CD4-positive, alpha-beta memory T cell (primary cell): ENCODE results near the gene SLC35F1. TPM values are rescaled to one million over a fixed set of nuclear protein-coding genes. Genes with fewer than 3 reads are reported as not detected.

Experiments
- CTCF ChIA-PET: fragments of 350-600 bp; sonication (Branson Sonifier 250); formaldehyde crosslinking; loops from one replicate; lab custom pipeline; 2021; ENCODE audit warnings: inconsistent platforms; ENCODE audit not compliant: partially characterized antibody; lab: Charles Lee
- POLR2A ChIA-PET: fragments of 350-600 bp; sonication (Branson Sonifier 250); formaldehyde crosslinking; loops from one replicate; lab custom pipeline; 2021; ENCODE audit not compliant: partially characterized antibody; lab: Charles Lee
- DNase-seq, 5 donors: peaks; one replicate each; pipeline versions ENCODE4 v3.0.0 to v3.0.0-alpha.2; 2020 to 2022; ENCODE audit warnings: mixed read lengths in 1 of 5
- H3K27ac ChIP-seq: one replicate; pipeline ENCODE4 v1.7.0; 2013; ENCODE audit warnings: low read depth, low read length
- H3K27me3 ChIP-seq: 2 replicates; pipeline ENCODE4 v1.7.0; 2013; ENCODE audit warnings: mild to moderate bottlenecking, low read length, moderate library complexity; ENCODE audit not compliant: insufficient read depth
- H3K36me3 ChIP-seq: 2 replicates; pipeline ENCODE4 v1.7.0; 2013; ENCODE audit warnings: mild to moderate bottlenecking, low read length, moderate library complexity; ENCODE audit not compliant: insufficient read depth
- H3K4me1 ChIP-seq: 2 replicates; pipeline ENCODE4 v1.7.0; 2013; ENCODE audit warnings: mild to moderate bottlenecking, low read length, moderate library complexity; ENCODE audit not compliant: insufficient read depth
- H3K4me3 ChIP-seq, 2 donors: one replicate each; pipeline ENCODE4 v1.7.0; 2013; ENCODE audit warnings: low read length in 2 of 2, mild to moderate bottlenecking in 1 of 2
- H3K9me3 ChIP-seq, 2 donors: one replicate each; pipeline ENCODE4 v1.7.0; 2013; ENCODE audit warnings: low read length in 2 of 2, control low read depth in 1 of 2; ENCODE audit not compliant: control insufficient read depth in 1 of 2
- H3K27ac Mint-ChIP-seq, 7 donors: one replicate each; pipeline ENCODE4 v1.8.0; 2020 to 2021; ENCODE audit warnings: mixed read lengths in 7 of 7, mild to moderate bottlenecking in 6 of 7, inconsistent platforms in 3 of 7, moderate library complexity in 3 of 7
- H3K27me3 Mint-ChIP-seq, 2 donors: one replicate each; pipeline ENCODE4 v1.8.0; 2020 to 2021; ENCODE audit warnings: mixed read lengths in 2 of 2
- H3K36me3 Mint-ChIP-seq, 2 donors: one replicate each; pipeline ENCODE4 v1.8.0; 2020 to 2021; ENCODE audit warnings: mixed read lengths in 2 of 2, inconsistent platforms in 1 of 2, mild to moderate bottlenecking in 1 of 2
- H3K4me1 Mint-ChIP-seq, 4 donors: one replicate each; pipeline ENCODE4 v1.8.0; 2020 to 2021; ENCODE audit warnings: mixed read lengths in 4 of 4, mild to moderate bottlenecking in 1 of 4
- H3K4me3 Mint-ChIP-seq, 8 donors: one replicate each; pipeline ENCODE4 v1.8.0; 2020 to 2021; ENCODE audit warnings: mixed read lengths in 8 of 8, mild to moderate bottlenecking in 7 of 8, moderate library complexity in 6 of 8, inconsistent platforms in 3 of 8
- H3K9me3 Mint-ChIP-seq, 8 donors: one replicate each; pipeline ENCODE4 v1.8.0; 2020 to 2021; ENCODE audit warnings: mixed read lengths in 8 of 8, mild to moderate bottlenecking in 5 of 8, inconsistent platforms in 3 of 8, moderate library complexity in 1 of 8
- intact Hi-C: fragments of 100-400 bp; cut with micrococcal nuclease; formaldehyde crosslinking; loops from one replicate; pipeline ENCODE4 v1.15.1; 2023
- polyA plus RNA-seq, 2 donors: library from polyadenylated mRNA; unstranded; fragments of 300-500 nt; fragmentation: Illumina TruSeq; gene quantifications; one replicate each; pipeline ENCODE4 v1.2.3, GENCODE V29; 2021
- total RNA-seq, 2 experiments: library from RNA; stranded (reverse); gene quantifications; one replicate each; pipeline ENCODE4 v1.2.3, GENCODE V29; 2021

Gene SLC35F1
- total and polyA plus RNA-seq, 4 experiments from 2014 or later = not detected

- ChIA-PET POLR2A (no interaction called here), CTCF (no interaction called here)
- Mint-ChIP-seq H3K36me3 (peaks cover 0 to 3% of the 10 kb centered on the region in 2 donors), H3K27ac (no peak overlapping the region), H3K4me3 (no peak overlapping the region), H3K27me3 (peaks cover 0 to 3% of the 10 kb centered on the region in 2 donors), H3K9me3 (peaks cover 0 to 34% (median 17%) of the 10 kb centered on the region in 8 donors), H3K4me1 (no peaks in the 10 kb centered on the region)
- Histone ChIP-seq H3K4me3 (no peak overlapping the region), H3K9me3 (no peaks in the 10 kb centered on the region), H3K27ac (no peak overlapping the region), H3K4me1 (no peaks in the 10 kb centered on the region), H3K27me3 (no peaks in the 10 kb centered on the region), H3K36me3 (no peaks in the 10 kb centered on the region)
- DNase-seq = no peak
- intact Hi-C loops = no loop called here
These were observed 20.8 kb downstream of the SLC35F1 start for GRCh38 chr6:117927866-117928265.

GRCh38 chr6:117928833-117929232, 21.8 kb downstream of the SLC35F1 start:
- Histone ChIP-seq H3K27ac (no peak overlapping the region), H3K4me1 (no peaks in the 10 kb centered on the region), H3K9me3 (no peaks in the 10 kb centered on the region), H3K4me3 (no peak overlapping the region), H3K27me3 (no peaks in the 10 kb centered on the region), H3K36me3 (no peaks in the 10 kb centered on the region)
- ChIA-PET POLR2A (no interaction called here), CTCF (no interaction called here)
- peaks cover 0 to 3% of the 10 kb centered on the region in 2 donors for H3K36me3 Mint-ChIP-seq
- DNase-seq = no peak
- H3K9me3 Mint-ChIP-seq = peaks cover 0 to 34% (median 17%) of the 10 kb centered on the region in 8 donors
- peaks cover 0 to 3% of the 10 kb centered on the region in 2 donors for H3K27me3 Mint-ChIP-seq
- intact Hi-C loops = no loop called here
- no peaks in the 10 kb centered on the region for H3K4me1 Mint-ChIP-seq
- no peak overlapping the region for H3K4me3 Mint-ChIP-seq
- no peak overlapping the region for H3K27ac Mint-ChIP-seq

GRCh38 chr6:117929501-117929900, 22.4 kb downstream of the SLC35F1 start:
- H3K27ac Mint-ChIP-seq = no peak overlapping the region
- CTCF ChIA-PET = no interaction called here
- no peaks in the 10 kb centered on the region for H3K4me1 ChIP-seq
- H3K36me3 Mint-ChIP-seq = peaks cover 0 to 3% of the 10 kb centered on the region in 2 donors
- no peaks in the 10 kb centered on the region for H3K27me3 ChIP-seq
- DNase-seq = no peak
- no peaks in the 10 kb centered on the region for H3K36me3 ChIP-seq
- POLR2A ChIA-PET = no interaction called here
- H3K4me1 Mint-ChIP-seq = no peaks in the 10 kb centered on the region
- H3K4me3 Mint-ChIP-seq = no peak overlapping the region
- H3K9me3 Mint-ChIP-seq = peaks cover 0 to 34% (median 18%) of the 10 kb centered on the region in 8 donors
- H3K27me3 Mint-ChIP-seq = peaks cover 0 to 5% of the 10 kb centered on the region in 2 donors
- no peak overlapping the region for H3K4me3 ChIP-seq
- intact Hi-C loops = no loop called here
- H3K9me3 ChIP-seq = no peaks in the 10 kb centered on the region
- no peak overlapping the region for H3K27ac ChIP-seq

GRCh38 chr6:117930645-117931044, 23.6 kb downstream of the SLC35F1 start:
- Mint-ChIP-seq H3K4me1 (no peaks in the 10 kb centered on the region), H3K36me3 (peaks cover 0 to 3% of the 10 kb centered on the region in 2 donors), H3K27ac (no peak overlapping the region), H3K27me3 (peaks cover 0 to 5% of the 10 kb centered on the region in 2 donors), H3K4me3 (no peak overlapping the region), H3K9me3 (peaks cover 0 to 34% (median 18%) of the 10 kb centered on the region in 8 donors)
- ChIA-PET POLR2A (no interaction called here), CTCF (no interaction called here)
- Histone ChIP-seq H3K4me3 (no peak overlapping the region), H3K4me1 (no peaks in the 10 kb centered on the region), H3K36me3 (no peaks in the 10 kb centered on the region), H3K9me3 (no peaks in the 10 kb centered on the region), H3K27ac (no peak overlapping the region), H3K27me3 (no peaks in the 10 kb centered on the region)
- no peak for DNase-seq
- intact Hi-C loops = no loop called here

GRCh38 chr6:117932001-117932400, 24.9 kb downstream of the SLC35F1 start:
- CTCF ChIA-PET = no interaction called here
- H3K4me3 Mint-ChIP-seq = no peak overlapping the region
- POLR2A ChIA-PET = no interaction called here

GRCh38 chr6:117932676-117933075, 25.6 kb downstream of the SLC35F1 start:
- Mint-ChIP-seq H3K27ac (no peak overlapping the region), H3K4me1 (no peaks in the 10 kb centered on the region), H3K36me3 (peaks cover 0 to 2% of the 10 kb centered on the region in 2 donors), H3K9me3 (peaks cover 0 to 28% (median 14%) of the 10 kb centered on the region in 8 donors), H3K27me3 (peaks cover 0 to 2% of the 10 kb centered on the region in 2 donors), H3K4me3 (no peak overlapping the region)
- CTCF ChIA-PET = no interaction called here
- no peak overlapping the region for H3K4me3 ChIP-seq
- POLR2A ChIA-PET = no interaction called here
- H3K27ac ChIP-seq = no peak overlapping the region
- H3K36me3 ChIP-seq = no peaks in the 10 kb centered on the region
- no peaks in the 10 kb centered on the region for H3K4me1 ChIP-seq
- H3K27me3 ChIP-seq = no peaks in the 10 kb centered on the region
- DNase-seq = no peak
- H3K9me3 ChIP-seq = no peaks in the 10 kb centered on the region
- intact Hi-C loops = no loop called here

More at GRCh38 chr6:117932001-117932400, 24.9 kb downstream of the SLC35F1 start:
- intact Hi-C loops = no loop called here
- Mint-ChIP-seq H3K27me3 (peaks cover 0 to 3% of the 10 kb centered on the region in 2 donors), H3K4me1 (no peaks in the 10 kb centered on the region), H3K36me3 (peaks cover 0 to 3% of the 10 kb centered on the region in 2 donors), H3K27ac (no peak overlapping the region), H3K9me3 (peaks cover 0 to 34% (median 18%) of the 10 kb centered on the region in 8 donors)
- no peaks in the 10 kb centered on the region for H3K36me3 ChIP-seq
- no peak overlapping the region for H3K4me3 ChIP-seq
- H3K27ac ChIP-seq = no peak overlapping the region
- H3K27me3 ChIP-seq = no peaks in the 10 kb centered on the region
- DNase-seq = no peak
- no peaks in the 10 kb centered on the region for H3K4me1 ChIP-seq
- no peaks in the 10 kb centered on the region for H3K9me3 ChIP-seq

- H3K4me1 Mint-ChIP-seq = no peaks in the 10 kb centered on the region
- CTCF ChIA-PET = no interaction called here
- Histone ChIP-seq H3K27me3 (no peaks in the 10 kb centered on the region), H3K9me3 (no peaks in the 10 kb centered on the region), H3K36me3 (no peaks in the 10 kb centered on the region), H3K4me1 (no peaks in the 10 kb centered on the region), H3K4me3 (no peak overlapping the region), H3K27ac (no peak overlapping the region)
- H3K9me3 Mint-ChIP-seq = peaks cover 0 to 21% (median 13%) of the 10 kb centered on the region in 8 donors
- no peak overlapping the region for H3K27ac Mint-ChIP-seq
- no peak for DNase-seq
- POLR2A ChIA-PET = no interaction called here
- intact Hi-C loops = no loop called here
- H3K4me3 Mint-ChIP-seq = no peak overlapping the region
- H3K36me3 Mint-ChIP-seq = peaks cover 0 to 2% of the 10 kb centered on the region in 2 donors
- peaks cover 2 to 4% of the 10 kb centered on the region in 2 donors for H3K27me3 Mint-ChIP-seq
These were observed 26.4 kb downstream of the SLC35F1 start for GRCh38 chr6:117933471-117933870.
